ENCODE results near the gene HPSE2.

DNA sequence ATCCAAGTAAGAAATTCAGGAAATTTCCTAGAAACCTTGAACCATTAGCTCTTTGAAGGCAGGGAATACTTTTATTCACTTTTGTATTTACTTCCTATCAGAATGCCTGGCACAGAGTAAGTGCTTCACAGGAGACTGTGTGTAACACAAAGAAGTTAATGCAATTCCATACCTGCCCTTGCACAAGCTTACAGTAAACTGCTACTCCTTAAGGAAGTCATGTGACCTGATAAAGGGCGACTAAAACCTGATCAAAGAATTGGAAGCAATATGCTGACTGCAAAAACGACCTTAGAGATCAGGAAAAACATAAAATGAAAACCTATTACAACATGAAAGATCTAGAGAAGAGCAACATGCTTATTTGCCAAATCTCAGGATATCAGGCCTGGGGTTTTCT, 610.7 kb downstream of the HPSE2 start:
- TF ChIP-seq, protein P1, sequence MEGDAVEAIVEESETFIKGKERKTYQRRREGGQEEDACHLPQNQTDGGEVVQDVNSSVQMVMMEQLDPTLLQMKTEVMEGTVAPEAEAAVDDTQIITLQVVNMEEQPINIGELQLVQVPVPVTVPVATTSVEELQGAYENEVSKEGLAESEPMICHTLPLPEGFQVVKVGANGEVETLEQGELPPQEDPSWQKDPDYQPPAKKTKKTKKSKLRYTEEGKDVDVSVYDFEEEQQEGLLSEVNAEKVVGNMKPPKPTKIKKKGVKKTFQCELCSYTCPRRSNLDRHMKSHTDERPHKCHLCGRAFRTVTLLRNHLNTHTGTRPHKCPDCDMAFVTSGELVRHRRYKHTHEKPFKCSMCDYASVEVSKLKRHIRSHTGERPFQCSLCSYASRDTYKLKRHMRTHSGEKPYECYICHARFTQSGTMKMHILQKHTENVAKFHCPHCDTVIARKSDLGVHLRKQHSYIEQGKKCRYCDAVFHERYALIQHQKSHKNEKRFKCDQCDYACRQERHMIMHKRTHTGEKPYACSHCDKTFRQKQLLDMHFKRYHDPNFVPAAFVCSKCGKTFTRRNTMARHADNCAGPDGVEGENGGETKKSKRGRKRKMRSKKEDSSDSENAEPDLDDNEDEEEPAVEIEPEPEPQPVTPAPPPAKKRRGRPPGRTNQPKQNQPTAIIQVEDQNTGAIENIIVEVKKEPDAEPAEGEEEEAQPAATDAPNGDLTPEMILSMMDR (IDR thresholded peaks at IDR 0.05 in 4 of 5, conservative IDR thresholded peaks at IDR 0.05 in 1 of 5): no peak
- TF ChIP-seq POLR2A (IDR thresholded peaks at IDR 0.05): no peak

Measured in gastrocnemius medialis (tissue), 4 donors.